Fibroblast of pulmonary artery (primary cell): ENCODE measurements around the gene TLCD3B.

Experiments used
- DNase-seq: peaks from one replicate; pipeline ENCODE4 v3.0.0-alpha.2; 2010; ENCODE audit warnings: low read depth
- H3K4me3 ChIP-seq: replicated peaks from 2 replicates; pipeline ENCODE4 v1.5.1; 2011; ENCODE audit warnings: low read depth, mild to moderate bottlenecking, control low read depth, low read length, moderate library complexity
- CTCF ChIP-seq: IDR thresholded peaks from 2 replicates; pipeline ENCODE4 v1.5.1; 2011; ENCODE audit warnings: mild to moderate bottlenecking, control low read depth, low read length, inconsistent platforms; ENCODE audit errors: missing control alignments

Gene TLCD3B

GRCh38 chr16:30007378-30007895 lies 23.6 kb downstream of the TLCD3B start:
- no peak overlapping the region for H3K4me3 ChIP-seq
- no peak for DNase-seq
- no peak for TF ChIP-seq CTCF

DNA sequence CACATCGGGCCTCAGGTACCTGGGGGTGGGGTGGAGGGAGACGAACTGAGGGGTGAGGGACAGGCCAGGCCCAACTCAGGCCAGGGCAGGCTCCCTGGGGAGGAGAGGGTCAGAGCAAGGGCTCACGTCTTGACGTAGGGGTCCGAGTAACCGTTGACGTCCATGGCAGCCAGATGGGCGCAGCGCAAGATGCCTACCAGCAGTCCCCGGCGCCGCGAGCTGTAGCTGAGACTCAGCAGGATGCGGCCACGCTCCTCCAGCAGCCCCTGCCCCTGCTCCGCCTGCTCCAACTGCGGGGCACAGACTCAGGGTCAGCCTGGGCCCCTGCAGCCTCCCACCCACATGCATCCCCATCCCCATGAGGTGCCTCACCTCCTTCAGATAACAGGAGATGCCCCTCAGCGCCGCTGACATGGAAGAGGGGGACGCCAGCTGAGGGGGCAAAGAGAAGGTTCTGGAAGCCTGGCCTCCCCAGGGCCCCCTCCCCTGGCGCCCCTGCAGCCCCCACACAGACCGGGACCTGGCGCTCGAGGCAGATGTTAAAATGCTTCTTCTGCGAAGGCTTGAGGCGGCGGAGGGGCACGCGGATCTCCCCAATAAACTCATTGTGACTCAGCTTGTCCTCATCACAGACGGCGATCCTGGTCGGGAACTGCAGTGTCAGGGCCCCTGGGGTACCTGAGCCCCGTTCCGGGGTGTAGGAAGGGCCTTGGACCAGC lies 24.3 kb downstream of the TLCD3B start:
- no peak for TF ChIP-seq CTCF
- no peak for DNase-seq
- H3K4me3 ChIP-seq = no peak overlapping the region

DNA sequence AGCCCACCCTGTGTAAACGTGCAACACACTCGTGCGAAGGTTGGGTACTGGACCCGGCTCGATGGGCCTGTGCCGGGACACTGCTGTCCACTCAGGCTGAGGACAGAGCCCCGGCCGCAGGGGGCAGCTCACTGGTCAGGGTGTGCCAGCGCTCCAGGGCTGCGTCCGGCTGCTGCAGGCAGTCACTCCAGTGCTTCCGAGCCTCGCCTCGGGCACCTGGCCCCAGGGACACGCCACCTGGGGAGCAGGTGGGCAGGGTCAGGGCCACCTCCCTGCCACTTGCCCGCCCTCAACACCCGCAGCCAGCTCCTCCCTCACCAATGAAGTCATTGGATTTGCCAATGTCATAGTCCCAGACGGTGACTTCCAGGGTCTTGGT lies 25.0 kb downstream of the TLCD3B start:
- H3K4me3 ChIP-seq = no peak overlapping the region
- TF ChIP-seq CTCF = no peak

DNA sequence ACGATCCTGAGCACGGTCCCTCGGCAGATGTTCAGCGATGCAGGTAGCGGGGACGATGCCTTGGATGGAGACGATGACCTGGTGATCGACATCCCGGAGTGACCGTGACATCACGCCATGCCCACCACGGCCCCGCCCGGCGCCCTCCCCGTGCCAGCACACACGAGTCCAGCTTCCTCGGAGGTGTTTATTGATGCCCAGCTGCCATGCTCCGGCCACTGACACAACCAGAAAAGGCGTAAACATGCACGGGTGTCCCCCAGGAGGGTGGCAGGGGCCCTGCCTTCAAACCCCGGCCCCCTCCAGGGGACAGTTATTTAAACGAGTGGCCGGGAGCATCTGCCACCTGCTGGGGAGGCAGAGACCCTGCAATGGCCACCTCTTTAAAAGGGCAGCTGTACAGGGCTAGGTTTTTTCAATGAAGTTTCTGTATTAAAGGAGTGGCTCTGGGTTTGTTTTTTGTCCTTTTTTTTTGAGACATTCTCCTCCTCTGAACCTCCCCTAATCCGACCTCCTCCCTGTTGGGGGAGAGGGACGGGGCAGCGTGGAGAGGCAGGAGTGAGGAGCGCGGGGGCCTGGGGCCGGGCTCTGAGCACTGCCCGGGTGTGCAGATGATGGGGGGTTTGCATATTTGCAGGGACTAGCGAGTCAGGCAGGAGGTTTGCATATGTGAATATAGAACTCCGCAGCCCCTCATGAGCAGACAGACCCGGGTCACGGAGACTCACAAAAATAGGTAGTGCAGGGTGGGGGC lies 25.6 kb downstream of the TLCD3B start:
- DNase-seq = peak; percentile 52
- TF ChIP-seq CTCF = peak; percentile 83
- H3K4me3 ChIP-seq = no peak overlapping the region

More for the DNA sequence above, 25.0 kb downstream of the TLCD3B start:
- DNase-seq = no peak

- DNase-seq = no peak
- TF ChIP-seq CTCF = no peak
- H3K4me3 ChIP-seq = no peak overlapping the region
Observed at GRCh38 chr16:30004811-30005242, 26.2 kb downstream of the TLCD3B start.

- no peak for DNase-seq
- no peak for TF ChIP-seq CTCF
Observed at GRCh38 chr16:30004424-30004776, 26.7 kb downstream of the TLCD3B start.

More at GRCh38 chr16:30004424-30004776, 26.7 kb downstream of the TLCD3B start:
- no peak overlapping the region for H3K4me3 ChIP-seq
